Aorta (tissue), 5 donors: Measurements from ENCODE around the gene LRRC4C. TPM values are rescaled to one million over a fixed set of nuclear protein-coding genes. Genes with fewer than 3 reads are reported as not detected.
"Not testable (repeated sequence)": the region's sequence is repeated elsewhere in the genome, so short reads cannot be mapped to it uniquely, and the experiment has no call there.

Source experiments
- ATAC-seq: fragments of 200-7000 bp; cut with Tn5 transposase; one replicate; pipeline ENCODE4 v1.9.1; 2022; ENCODE audit warnings: moderate library complexity; ENCODE audit not compliant: low FRiP score
- DNase-seq, 2 donors: peaks; one replicate each; pipeline ENCODE4 v3.0.0-alpha.2; 2020
- H3K27ac ChIP-seq, 2 donors: one replicate each; pipeline ENCODE4 v1.5.1; 2013; ENCODE audit warnings: low read length in 2 of 2, mild to moderate bottlenecking in 2 of 2, moderate library complexity in 2 of 2, control low read depth in 1 of 2, inconsistent platforms in 1 of 2, low read depth in 1 of 2
- H3K27me3 ChIP-seq, 2 donors: one replicate each; pipeline ENCODE4 v1.6.1; 2013; ENCODE audit warnings: control low read depth in 1 of 2, low read length in 1 of 2, mild to moderate bottlenecking in 1 of 2, moderate library complexity in 1 of 2; ENCODE audit not compliant: insufficient read depth in 2 of 2, control insufficient read depth in 1 of 2
- H3K36me3 ChIP-seq, 2 donors: one replicate each; pipeline ENCODE4 v1.6.1; 2013; ENCODE audit warnings: control low read depth in 1 of 2, low read length in 1 of 2, mild to moderate bottlenecking in 1 of 2; ENCODE audit not compliant: insufficient read depth in 2 of 2, control insufficient read depth in 1 of 2
- H3K4me1 ChIP-seq, 2 donors: one replicate each; pipeline ENCODE4 v1.6.1; 2013; ENCODE audit warnings: low read length in 2 of 2, control low read depth in 1 of 2, mild to moderate bottlenecking in 1 of 2, moderate library complexity in 1 of 2; ENCODE audit not compliant: insufficient read depth in 2 of 2, control insufficient read depth in 1 of 2
- H3K4me3 ChIP-seq, 2 donors: one replicate each; pipeline ENCODE4 v1.5.1; 2013; ENCODE audit warnings: low read length in 2 of 2, control low read depth in 1 of 2, mild to moderate bottlenecking in 1 of 2
- H3K9me3 ChIP-seq: one replicate; pipeline ENCODE4 v1.6.1; 2013; ENCODE audit warnings: mild to moderate bottlenecking, low read length; ENCODE audit not compliant: control insufficient read depth
- WGBS, 2 donors: extraction: QIAGEN DNeasy Blood & Tissue Kit; methylation state at CpG; one replicate each; pipeline ENCODE4 v1.1.7; 2013; 5-methylcytosine and 5-hydroxymethylcytosine counted together
- intact Hi-C, 2 donors: fragments of 100-400 bp; cut with DNase I; formaldehyde crosslinking; loops; one replicate each; pipeline versions ENCODE4 v1.14.2 to v1.15.0; 2022
- polyA plus RNA-seq, 2 donors: library from polyadenylated mRNA; stranded (reverse); fragments of 200-250 nt; gene quantifications; one replicate each; pipeline ENCODE4 v1.2.3, GENCODE V29; 2013
- total RNA-seq, 2 donors: library from RNA; stranded (reverse); fragmentation: NEBNext Ultra II Directional; extraction: Animal tissue kit (Norgen Biotek cat#: 25700); gene quantifications; one replicate each; pipeline ENCODE4 v1.2.1, GENCODE V29; 2021
- donor health status: healthy with polysubstance abuse.
- donor health status: Bipolar disorder and iron deficiency.
- donor health status: DM: no; HTN: no; CAD: no.
- donor health status: DM: no; HTN: no; CAD: no.
- donor health status: DM: yes; HTN: yes; CAD: no.

Gene LRRC4C
- total and polyA plus RNA-seq, 4 donors, result 0.63 to 1.9 (median 0.97) TPM

DNA sequence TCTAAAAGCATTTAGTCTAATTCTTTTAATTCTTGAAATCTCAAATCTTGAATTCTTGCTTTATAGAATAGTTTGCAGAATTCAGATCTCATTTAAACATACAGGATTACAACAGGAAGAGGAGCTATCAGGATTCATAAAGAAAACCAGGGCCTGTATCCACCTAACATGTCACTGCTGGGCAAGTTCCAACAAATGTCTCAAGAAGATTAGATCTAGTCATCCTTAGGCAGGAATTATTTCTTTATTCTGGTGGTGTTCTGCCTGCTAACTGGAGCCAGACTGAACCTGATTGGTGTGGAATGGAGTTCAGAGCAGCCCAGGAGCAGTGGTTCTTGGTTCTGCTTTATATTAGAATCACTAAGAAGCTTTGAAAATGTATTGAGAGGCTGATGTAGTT lies 500.7 kb downstream of the LRRC4C start:
- H3K27ac ChIP-seq, result no peak overlapping the region
- ATAC-seq (no peak), DNase-seq (no peak)
- H3K36me3 ChIP-seq, result no peaks in the 10 kb centered on the region
- no peaks in the 10 kb centered on the region for H3K27me3 ChIP-seq
- H3K4me1 ChIP-seq, result no peaks in the 10 kb centered on the region
- no peak overlapping the region for H3K4me3 ChIP-seq
- intact Hi-C loops, result no loop called here
- no peaks in the 10 kb centered on the region for H3K9me3 ChIP-seq

DNA sequence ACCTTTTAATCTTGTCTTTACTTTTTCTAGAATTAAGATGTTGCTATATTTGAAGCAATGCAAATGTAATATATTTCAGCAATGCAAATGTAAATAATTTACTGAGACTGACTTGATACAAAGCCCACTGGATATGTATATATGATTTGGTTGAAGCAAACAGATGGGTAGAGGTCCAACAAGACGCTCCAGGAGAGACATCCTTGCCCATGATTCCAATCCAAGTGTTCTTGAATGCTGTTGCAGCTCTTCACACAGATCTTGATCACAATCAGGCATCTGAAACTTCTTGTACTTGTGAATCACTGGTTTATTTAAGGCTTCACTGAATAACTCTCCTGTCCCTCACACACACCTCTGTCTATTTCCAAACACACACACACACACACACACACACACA lies 507.0 kb downstream of the LRRC4C start:
- intact Hi-C loops, result no loop called here
- Histone ChIP-seq H3K4me1 (no peaks in the 10 kb centered on the region), H3K27me3 (no peaks in the 10 kb centered on the region), H3K4me3 (no peak overlapping the region), H3K36me3 (no peaks in the 10 kb centered on the region), H3K27ac (no peak overlapping the region), H3K9me3 (no peaks in the 10 kb centered on the region)
- WGBS, 2 donors, result 77 to 83% methylated on average over 1 of the region's 1 CpG
- DNase-seq, result no peak
- ATAC-seq, result no peak

DNA sequence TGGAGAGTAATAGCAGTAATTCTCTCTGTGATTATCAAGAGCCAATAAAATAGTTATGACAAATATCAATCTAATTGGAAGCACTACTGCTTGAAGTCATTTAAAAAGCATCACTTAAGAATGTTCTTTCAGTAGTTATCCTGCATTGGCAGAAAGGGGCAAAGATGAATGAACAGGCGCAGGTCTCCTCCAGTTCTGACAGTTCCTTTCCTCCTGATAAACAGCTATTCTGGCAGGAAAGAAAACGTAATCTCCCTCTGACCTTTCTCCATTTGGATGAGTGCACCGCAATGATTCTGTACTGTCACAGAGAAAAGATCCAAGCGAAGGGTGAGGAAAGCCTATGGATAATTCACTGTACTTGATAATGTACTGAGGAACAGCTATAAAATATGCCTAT lies 521.5 kb downstream of the LRRC4C start:
- H3K9me3 ChIP-seq, result no peaks in the 10 kb centered on the region
- no peak overlapping the region for H3K27ac ChIP-seq
- H3K4me1 ChIP-seq, result no peaks in the 10 kb centered on the region
- WGBS, 2 donors, result 48 to 58% methylated on average over 4 of the region's 4 CpGs
- H3K4me3 ChIP-seq, result no peak overlapping the region
- intact Hi-C loops, result no loop called here
- ATAC-seq (no peak), DNase-seq (no peak)
- H3K27me3 ChIP-seq, result no peaks in the 10 kb centered on the region
- H3K36me3 ChIP-seq, result no peaks in the 10 kb centered on the region

DNA sequence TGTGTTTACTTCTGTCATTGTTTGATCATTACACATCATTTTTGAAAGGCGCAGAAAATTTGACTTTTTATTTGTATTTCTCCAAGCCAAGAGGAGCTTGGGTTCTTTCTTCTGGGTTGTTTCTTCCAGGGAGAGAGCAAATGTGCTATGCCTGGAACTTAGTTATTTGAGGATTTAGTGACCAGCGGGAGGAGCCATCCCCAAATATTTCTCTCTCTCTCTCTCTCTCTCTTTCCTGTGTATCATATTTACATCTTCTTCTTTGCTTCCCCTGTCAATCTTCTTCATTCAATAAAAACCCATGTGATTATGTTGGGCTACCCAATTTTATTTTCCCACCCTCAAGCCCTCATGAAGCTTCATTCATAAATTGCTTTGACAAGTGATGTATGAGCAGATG lies 534.5 kb downstream of the LRRC4C start:
- Histone ChIP-seq H3K9me3 (no peaks in the 10 kb centered on the region), H3K4me1 (no peaks in the 10 kb centered on the region), H3K4me3 (no peak overlapping the region), H3K36me3 (no peaks in the 10 kb centered on the region), H3K27ac (no peak overlapping the region), H3K27me3 (no peaks in the 10 kb centered on the region)
- ATAC-seq (no peak), DNase-seq (no peak)
- 60 to 66% methylated on average over 2 of the region's 2 CpGs for WGBS, 2 donors
- intact Hi-C loops, result no loop called here

DNA sequence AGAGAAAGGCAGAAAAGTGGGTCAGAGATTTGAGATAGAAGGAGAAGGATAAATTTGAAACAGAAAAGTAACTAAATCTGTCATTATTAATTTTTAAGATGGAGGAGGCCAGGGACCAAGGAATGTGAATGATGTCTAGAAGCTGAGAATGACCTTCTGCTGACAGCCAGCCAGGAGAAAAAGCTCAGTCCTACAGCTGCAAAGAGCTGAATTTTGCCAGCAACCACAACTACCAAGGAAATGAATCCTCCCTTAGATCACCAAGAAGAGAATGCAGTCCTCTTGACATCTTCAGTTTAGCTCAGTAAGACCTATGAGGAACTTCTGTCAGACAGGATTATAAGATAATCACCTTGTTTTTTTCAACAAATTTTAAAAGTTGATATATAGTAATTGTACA lies 538.2 kb downstream of the LRRC4C start:
- ATAC-seq, result no peak
- Histone ChIP-seq H3K27ac (no peak overlapping the region), H3K9me3 (no peaks in the 10 kb centered on the region), H3K4me1 (no peaks in the 10 kb centered on the region), H3K36me3 (no peaks in the 10 kb centered on the region), H3K27me3 (no peaks in the 10 kb centered on the region), H3K4me3 (no peak overlapping the region)
- DNase-seq, result no peak
- intact Hi-C loops, result no loop called here

DNA sequence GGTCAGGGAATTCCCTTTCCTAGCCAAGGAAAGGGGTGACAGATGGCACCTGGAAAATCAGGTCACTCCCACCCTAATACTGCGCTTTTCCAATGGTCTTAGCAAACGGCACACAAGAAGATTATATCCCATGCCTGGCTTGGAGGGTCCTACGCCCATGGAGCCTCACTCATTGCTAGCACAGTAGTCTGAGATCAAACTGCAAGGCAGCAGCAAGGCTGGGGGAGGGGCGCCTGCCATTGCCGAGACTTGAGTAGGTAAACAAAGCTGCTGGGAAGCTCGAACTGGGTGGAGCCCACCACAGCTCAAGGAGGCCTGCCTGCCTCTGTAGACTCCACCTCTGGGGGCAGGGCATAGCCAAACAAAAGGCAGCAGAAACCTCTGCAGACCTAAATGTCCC lies 548.7 kb downstream of the LRRC4C start:
- not testable (repeated sequence) for H3K27ac ChIP-seq
- 66 to 70% methylated on average over 6 of the region's 6 CpGs for WGBS, 2 donors

DNA sequence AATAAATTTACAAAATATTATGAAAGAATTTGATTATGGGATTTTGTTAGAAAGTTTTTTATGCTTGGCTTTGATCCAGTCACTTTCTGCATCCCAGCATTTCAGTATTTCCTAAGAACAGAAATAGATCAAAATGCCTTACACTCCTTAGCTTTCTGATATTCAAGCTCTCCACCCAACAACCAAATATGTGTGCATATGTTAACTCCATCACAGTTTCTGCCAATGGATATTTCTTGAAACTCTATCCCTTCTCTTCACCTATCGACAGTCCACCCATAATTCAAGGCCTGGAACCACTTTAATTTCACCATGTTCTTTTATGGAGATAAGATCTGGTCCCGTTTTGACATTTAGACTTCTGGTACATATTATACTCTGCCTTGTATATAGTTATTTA lies 565.0 kb downstream of the LRRC4C start:
- ATAC-seq (no peak), DNase-seq (no peak)
- intact Hi-C loops, result no loop called here
- no peak overlapping the region for H3K27ac ChIP-seq
- H3K4me1 ChIP-seq, result no peaks in the 10 kb centered on the region
- no peaks in the 10 kb centered on the region for H3K27me3 ChIP-seq
- H3K36me3 ChIP-seq, result no peaks in the 10 kb centered on the region
- WGBS, 2 donors, result 63 to 74% methylated on average over 2 of the region's 2 CpGs
- no peak overlapping the region for H3K4me3 ChIP-seq
- no peaks in the 10 kb centered on the region for H3K9me3 ChIP-seq

More for the DNA sequence above, 548.7 kb downstream of the LRRC4C start:
- ATAC-seq, H3K4me1 ChIP-seq, H3K36me3 ChIP-seq, DNase-seq, intact Hi-C loops, H3K27me3 ChIP-seq, H3K9me3 ChIP-seq, H3K4me3 ChIP-seq: not testable (repeated sequence)

DNA sequence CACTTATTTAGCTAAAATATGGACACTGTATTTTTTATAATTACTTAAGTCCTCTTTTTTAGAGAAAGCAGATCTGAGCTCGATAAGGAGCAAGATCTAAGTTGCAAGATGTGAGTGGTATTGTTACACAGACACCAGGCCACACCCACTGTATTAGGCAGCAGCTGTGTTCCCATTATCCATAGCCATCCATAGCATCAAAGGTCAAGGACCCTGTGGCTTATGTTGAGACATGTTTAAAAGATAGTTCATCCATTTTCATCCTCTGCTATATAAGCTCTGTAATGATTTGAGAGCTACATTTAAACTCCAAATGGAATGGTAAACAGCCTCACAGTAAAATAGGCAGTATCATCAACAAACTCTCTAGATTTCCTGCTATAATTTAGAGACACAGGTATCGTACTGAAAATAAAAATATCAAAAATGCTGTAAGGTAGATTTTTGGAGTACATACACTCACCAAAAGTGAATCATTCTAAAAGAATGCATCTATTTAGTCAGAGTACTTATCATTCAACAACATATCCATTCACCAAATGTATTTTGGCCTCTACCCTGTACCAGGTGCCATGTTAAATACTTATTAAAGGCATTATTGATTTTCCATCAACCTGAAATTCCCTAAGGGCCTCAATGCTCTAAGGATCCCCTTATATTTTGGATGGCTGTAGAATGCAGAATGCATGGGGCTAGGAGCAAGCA lies 574.0 kb downstream of the LRRC4C start:
- H3K4me1 ChIP-seq, result no peaks in the 10 kb centered on the region
- DNase-seq, result no peak
- H3K36me3 ChIP-seq, result no peaks in the 10 kb centered on the region
- no peaks in the 10 kb centered on the region for H3K27me3 ChIP-seq
- H3K9me3 ChIP-seq, result no peaks in the 10 kb centered on the region
- no peak overlapping the region for H3K4me3 ChIP-seq
- intact Hi-C loops, result no loop called here
- WGBS, 2 donors, result 66 to 73% methylated on average over 2 of the region's 2 CpGs
- H3K27ac ChIP-seq, result no peak overlapping the region
- ATAC-seq, result no peak

DNA sequence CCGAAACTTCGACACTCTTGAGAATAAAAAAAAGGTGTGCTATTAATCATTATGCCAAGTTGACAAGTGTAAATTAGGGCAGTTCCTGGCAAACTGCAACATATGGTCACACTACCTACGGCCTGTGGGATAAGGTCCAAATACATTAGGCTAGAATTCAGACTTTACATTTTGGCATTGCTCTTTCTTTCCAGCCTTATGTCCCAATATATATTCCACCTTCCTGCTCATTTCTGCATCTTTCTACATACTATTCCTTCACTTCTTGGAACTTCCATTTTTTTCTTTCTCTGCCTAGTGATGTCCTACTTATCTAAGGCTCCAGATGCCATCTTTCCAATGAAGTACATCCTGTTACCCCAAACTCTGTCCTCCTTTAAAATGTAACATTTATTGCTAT lies 577.2 kb downstream of the LRRC4C start:
- H3K27ac ChIP-seq, result no peak overlapping the region
- intact Hi-C loops, result no loop called here
- no peaks in the 10 kb centered on the region for H3K4me1 ChIP-seq
- no peak for DNase-seq
- no peaks in the 10 kb centered on the region for H3K36me3 ChIP-seq
- ATAC-seq, result no peak
- no peaks in the 10 kb centered on the region for H3K9me3 ChIP-seq
- H3K27me3 ChIP-seq, result no peaks in the 10 kb centered on the region
- no peak overlapping the region for H3K4me3 ChIP-seq
- 10 to 23% methylated on average over 3 of the region's 3 CpGs for WGBS, 2 donors
